Activated CD8-positive, alpha-beta T cell treated with anti-CD3 and anti-CD28 coated beads for 36 hours (primary cell): ENCODE results near the gene CETN1. TPM values are rescaled to one million over a fixed set of nuclear protein-coding genes. Genes with fewer than 3 reads are reported as not detected.

ENCODE experiments used
- ATAC-seq: fragments of 200-7000 bp; cut with Tn5 transposase; one replicate; pipeline ENCODE4 v1.10.0; 2021; ENCODE audit warnings: mild to moderate bottlenecking, moderate library complexity
- CTCF ChIA-PET: fragments of 350-600 bp; sonication (Branson Sonifier 250); formaldehyde crosslinking; loops from one replicate; lab custom pipeline; 2021; ENCODE audit warnings: antibody characterized with exemption; lab: Charles Lee
- POLR2A ChIA-PET: fragments of 350-600 bp; sonication (Branson Sonifier 250); formaldehyde crosslinking; loops from one replicate; lab custom pipeline; 2021; ENCODE audit warnings: antibody characterized with exemption; lab: Charles Lee
- DNase-seq: peaks from one replicate; pipeline ENCODE4 v3.0.0-alpha.2; 2020
- H3K27ac Mint-ChIP-seq: one replicate; pipeline ENCODE4 v1.8.0; 2021; ENCODE audit warnings: mild to moderate bottlenecking, mixed read lengths
- H3K27me3 Mint-ChIP-seq: one replicate; pipeline ENCODE4 v1.8.0; 2021; ENCODE audit warnings: mixed read lengths
- H3K36me3 Mint-ChIP-seq: one replicate; pipeline ENCODE4 v1.8.0; 2021; ENCODE audit warnings: low read depth, mixed read lengths
- H3K4me1 Mint-ChIP-seq: one replicate; pipeline ENCODE4 v1.8.0; 2021; ENCODE audit warnings: low read depth, mixed read lengths
- H3K4me3 Mint-ChIP-seq: one replicate; pipeline ENCODE4 v1.8.0; 2021; ENCODE audit warnings: mild to moderate bottlenecking, moderate library complexity, mixed read lengths
- H3K9me3 Mint-ChIP-seq: one replicate; pipeline ENCODE4 v1.8.0; 2021; ENCODE audit warnings: mixed read lengths
- intact Hi-C: fragments of 100-400 bp; cut with micrococcal nuclease; formaldehyde crosslinking; loops from one replicate; pipeline ENCODE4 v1.10.0; 2022
- total RNA-seq, 2 experiments: library from RNA; stranded (reverse); gene quantifications; one replicate each; pipeline ENCODE4 v1.2.3, GENCODE V29; 2021
- TF ChIP-seq, protein P1 (sequence below): fragments of 200-600 bp; IDR thresholded peaks from one replicate; pipeline ENCODE4 v1.8.0; 2022; ENCODE audit warnings: antibody characterized with exemption, mild to moderate bottlenecking

The CETN1 gene
- total RNA-seq, 2 experiments from 2014 or later: not detected

GRCh38 chr18:600107-600506 lies 19.9 kb downstream of the CETN1 start:
- H3K4me3 Mint-ChIP-seq: no peak overlapping the region
- POLR2A ChIA-PET: no interaction called here
- no peak overlapping the region for H3K27ac Mint-ChIP-seq
- CTCF ChIA-PET: interaction anchor here (3.6 kb wide), 1 partner anchor 15 kb away, joined by 18 read pairs; no protein-coding TSS in a partner anchor
- no peaks in the 10 kb centered on the region for H3K4me1 Mint-ChIP-seq
- no peak for ATAC-seq
- intact Hi-C loops: no loop called here
- no peaks in the 10 kb centered on the region for H3K9me3 Mint-ChIP-seq
- TF ChIP-seq, protein P1, sequence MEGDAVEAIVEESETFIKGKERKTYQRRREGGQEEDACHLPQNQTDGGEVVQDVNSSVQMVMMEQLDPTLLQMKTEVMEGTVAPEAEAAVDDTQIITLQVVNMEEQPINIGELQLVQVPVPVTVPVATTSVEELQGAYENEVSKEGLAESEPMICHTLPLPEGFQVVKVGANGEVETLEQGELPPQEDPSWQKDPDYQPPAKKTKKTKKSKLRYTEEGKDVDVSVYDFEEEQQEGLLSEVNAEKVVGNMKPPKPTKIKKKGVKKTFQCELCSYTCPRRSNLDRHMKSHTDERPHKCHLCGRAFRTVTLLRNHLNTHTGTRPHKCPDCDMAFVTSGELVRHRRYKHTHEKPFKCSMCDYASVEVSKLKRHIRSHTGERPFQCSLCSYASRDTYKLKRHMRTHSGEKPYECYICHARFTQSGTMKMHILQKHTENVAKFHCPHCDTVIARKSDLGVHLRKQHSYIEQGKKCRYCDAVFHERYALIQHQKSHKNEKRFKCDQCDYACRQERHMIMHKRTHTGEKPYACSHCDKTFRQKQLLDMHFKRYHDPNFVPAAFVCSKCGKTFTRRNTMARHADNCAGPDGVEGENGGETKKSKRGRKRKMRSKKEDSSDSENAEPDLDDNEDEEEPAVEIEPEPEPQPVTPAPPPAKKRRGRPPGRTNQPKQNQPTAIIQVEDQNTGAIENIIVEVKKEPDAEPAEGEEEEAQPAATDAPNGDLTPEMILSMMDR: no peak
- DNase-seq: no peak
- H3K36me3 Mint-ChIP-seq: no peaks in the 10 kb centered on the region
- H3K27me3 Mint-ChIP-seq: peaks cover 20% of the 10 kb centered on the region

DNA sequence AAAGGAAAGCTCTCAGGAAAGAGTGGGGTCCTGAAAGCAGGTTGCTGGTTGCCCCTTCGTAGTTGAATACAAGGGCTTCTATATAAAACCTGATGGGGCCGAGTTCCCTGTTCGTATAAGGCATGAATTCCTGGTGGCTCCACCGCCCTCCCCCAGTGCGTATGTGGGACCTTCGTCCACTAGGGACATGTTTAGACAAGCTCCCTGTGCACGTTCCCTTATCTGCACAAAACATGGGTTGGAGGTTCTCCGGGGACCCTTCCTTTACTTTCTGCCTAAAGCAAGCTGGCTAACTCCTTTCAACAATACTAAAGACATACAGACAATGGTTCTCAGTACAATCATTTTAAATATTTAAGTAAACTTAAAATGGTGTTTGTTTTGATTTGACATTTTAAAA lies 24.6 kb downstream of the CETN1 start:
- POLR2A ChIA-PET: no interaction called here
- CTCF ChIA-PET: no interaction called here
- DNase-seq: no peak
- Mint-ChIP-seq H3K4me3 (no peak overlapping the region), H3K36me3 (no peaks in the 10 kb centered on the region), H3K27me3 (peaks cover 14% of the 10 kb centered on the region), H3K9me3 (no peaks in the 10 kb centered on the region), H3K27ac (no peak overlapping the region), H3K4me1 (no peaks in the 10 kb centered on the region)
- TF ChIP-seq, protein P1: no peak
- no peak for ATAC-seq
- intact Hi-C loops: no loop called here

- TF ChIP-seq, protein P1: no peak
- no peak for DNase-seq
- ChIA-PET POLR2A (no interaction called here), CTCF (interaction anchor here (1.0 to 1.7 kb wide), 2 partner anchors 12 to 20 kb away, joined by 3 to 4 read pairs; partner anchors contain the start of gene CLUL1)
- Mint-ChIP-seq H3K4me1 (no peaks in the 10 kb centered on the region), H3K27me3 (no peaks in the 10 kb centered on the region), H3K36me3 (no peaks in the 10 kb centered on the region), H3K27ac (no peak overlapping the region), H3K4me3 (no peak overlapping the region), H3K9me3 (no peaks in the 10 kb centered on the region)
- ATAC-seq: no peak
- intact Hi-C loops: no loop called here
Observed at GRCh38 chr18:607930-608329, 27.8 kb downstream of the CETN1 start.

GRCh38 chr18:610214-610928 lies 30.2 kb downstream of the CETN1 start:
- POLR2A ChIA-PET: no interaction called here
- H3K9me3 Mint-ChIP-seq: no peaks in the 10 kb centered on the region
- H3K27ac Mint-ChIP-seq: no peak overlapping the region
- TF ChIP-seq, protein P1: no peak
- no peaks in the 10 kb centered on the region for H3K36me3 Mint-ChIP-seq
- DNase-seq (no peak), ATAC-seq (no peak)
- intact Hi-C loops: loop anchor here (10.0 kb wide), 1 partner anchor 346 kb away; the partner anchor contains the start of gene THOC1
- CTCF ChIA-PET: interaction anchor here (1.1 to 2.2 kb wide), 3 partner anchors 13 to 229 kb away, joined by 3 to 5 read pairs (median 5); no protein-coding TSS in a partner anchor
- no peaks in the 10 kb centered on the region for H3K4me1 Mint-ChIP-seq
- H3K27me3 Mint-ChIP-seq: no peaks in the 10 kb centered on the region
- H3K4me3 Mint-ChIP-seq: no peak overlapping the region

DNA sequence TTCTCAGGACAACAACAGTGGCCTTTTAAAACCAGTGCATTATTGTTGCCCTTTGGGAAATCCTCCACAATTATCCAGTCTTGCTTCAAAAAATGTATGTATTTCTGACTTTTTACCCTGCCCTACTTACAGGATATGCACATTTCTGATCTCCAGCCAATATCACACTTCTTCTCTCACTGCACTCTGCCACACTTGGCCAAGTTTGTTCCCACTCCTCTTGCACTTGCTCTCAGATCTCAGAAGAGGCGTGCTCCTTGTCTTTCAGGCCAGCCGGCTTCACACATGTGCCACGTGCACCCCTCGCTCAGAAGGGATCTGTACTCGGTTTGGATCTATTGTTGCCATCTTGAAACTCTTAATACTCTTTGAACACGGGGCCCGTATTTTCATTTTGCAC lies 32.0 kb downstream of the CETN1 start:
- ATAC-seq (no peak), DNase-seq (no peak)
- intact Hi-C loops: loop anchor here (10.0 kb wide), 1 partner anchor 347 kb away; the partner anchor contains the start of gene THOC1
- Mint-ChIP-seq H3K4me3 (no peak overlapping the region), H3K4me1 (no peaks in the 10 kb centered on the region), H3K27ac (no peak overlapping the region), H3K36me3 (no peaks in the 10 kb centered on the region), H3K9me3 (no peaks in the 10 kb centered on the region), H3K27me3 (no peaks in the 10 kb centered on the region)
- POLR2A ChIA-PET: no interaction called here
- CTCF ChIA-PET: interaction anchor here (2.1 kb wide), 1 partner anchor 13 kb away, joined by 11 read pairs; no protein-coding TSS in a partner anchor
- TF ChIP-seq, protein P1: no peak
